Liver (tissue), 9 donors: ENCODE measurements around the gene ZCCHC9. TPM values are rescaled to one million over a fixed set of nuclear protein-coding genes. Genes with fewer than 3 reads are reported as not detected.

Experiments used
- DNase-seq: peaks from one replicate; pipeline ENCODE4 v3.0.0-alpha.2; 2017; ENCODE audit warnings: low spot score
- H3K27ac ChIP-seq, 2 donors: one replicate each; pipeline ENCODE4 v1.7.0; 2013; ENCODE audit warnings: inconsistent platforms in 2 of 2, low read length in 2 of 2, control low read depth in 1 of 2, low read depth in 1 of 2, mild to moderate bottlenecking in 1 of 2
- H3K27me3 ChIP-seq, 4 donors: one replicate each; pipeline versions ENCODE4 v1.6.1 to v1.7.0; 2013; ENCODE audit warnings: low read length in 3 of 4, inconsistent platforms in 1 of 4, mild to moderate bottlenecking in 1 of 4, moderate library complexity in 1 of 4; ENCODE audit not compliant: control insufficient read depth in 4 of 4, insufficient read depth in 4 of 4
- H3K36me3 ChIP-seq, 4 donors: one replicate each; pipeline versions ENCODE4 v1.6.1 to v1.7.0; 2013; ENCODE audit warnings: low read length in 3 of 4, mild to moderate bottlenecking in 3 of 4, low read depth in 1 of 4, moderate library complexity in 1 of 4; ENCODE audit not compliant: control insufficient read depth in 4 of 4, insufficient read depth in 3 of 4
- H3K4me1 ChIP-seq, 4 donors: one replicate each; pipeline versions ENCODE4 v1.6.1 to v1.7.0; 2013; ENCODE audit warnings: low read length in 3 of 4, mild to moderate bottlenecking in 3 of 4, moderate library complexity in 1 of 4; ENCODE audit not compliant: control insufficient read depth in 4 of 4, insufficient read depth in 4 of 4
- H3K4me3 ChIP-seq, 3 donors: one replicate each; pipeline versions ENCODE4 v1.6.1 to v1.7.0; 2013; ENCODE audit warnings: low read length in 3 of 3, control low read depth in 1 of 3, low read depth in 1 of 3, mild to moderate bottlenecking in 1 of 3
- H3K9ac ChIP-seq, 2 donors: one replicate each; pipeline ENCODE4 v1.7.0; 2013; ENCODE audit warnings: low read length in 2 of 2, mild to moderate bottlenecking in 2 of 2, moderate library complexity in 2 of 2, control low read depth in 1 of 2, low read depth in 1 of 2
- H3K9me3 ChIP-seq, 4 donors: one replicate each; pipeline versions ENCODE4 v1.6.1 to v1.7.0; 2013; ENCODE audit warnings: low read length in 3 of 4; ENCODE audit not compliant: control insufficient read depth in 4 of 4
- CTCF ChIP-seq: fragments of 150-350 bp; IDR thresholded peaks from 2 replicates; pipeline ENCODE4 v1.5.1; 2017; ENCODE audit warnings: improper control_type of control experiment, low read depth, low read length; ENCODE audit not compliant: missing input control
- EGR1 ChIP-seq, 2 donors: IDR thresholded peaks; 2 replicates each; pipeline ENCODE4 v1.6.1; 2016 to 2018; ENCODE audit warnings: antibody characterized with exemption in 2 of 2, low read depth in 2 of 2
- FOXA1 ChIP-seq: IDR thresholded peaks from 2 replicates; pipeline ENCODE4 v1.6.1; 2016; ENCODE audit warnings: antibody characterized with exemption
- FOXA2 ChIP-seq: IDR thresholded peaks from 2 replicates; pipeline ENCODE4 v1.6.1; 2016; ENCODE audit warnings: antibody characterized with exemption
- GABPA ChIP-seq, 2 donors: IDR thresholded peaks in 1 of 2; conservative IDR thresholded peaks in 1 of 2; 2 replicates each; pipeline ENCODE4 v1.6.1; 2016; ENCODE audit warnings: antibody characterized with exemption in 2 of 2, mild to moderate bottlenecking in 1 of 2, moderate library complexity in 1 of 2
- HNF4A ChIP-seq, 2 donors: conservative IDR thresholded peaks; 2 replicates each; pipeline ENCODE4 v1.6.1; 2016; ENCODE audit warnings: antibody characterized with exemption in 2 of 2, mild to moderate bottlenecking in 2 of 2
- HNF4G ChIP-seq: IDR thresholded peaks from 2 replicates; pipeline ENCODE4 v1.6.1; 2016; ENCODE audit warnings: antibody characterized with exemption
- JUND ChIP-seq, 2 donors: IDR thresholded peaks; 2 replicates each; pipeline ENCODE4 v1.6.1; 2016; ENCODE audit warnings: antibody characterized with exemption in 2 of 2
- MAX ChIP-seq: IDR thresholded peaks from 2 replicates; pipeline ENCODE4 v1.6.1; 2016; ENCODE audit warnings: antibody characterized with exemption
- NR2F2 ChIP-seq: IDR thresholded peaks from 2 replicates; pipeline ENCODE4 v1.6.1; 2016; ENCODE audit warnings: antibody characterized with exemption
- RAD21 ChIP-seq, 2 donors: IDR thresholded peaks; 2 replicates each; pipeline ENCODE4 v1.6.1; 2016; ENCODE audit warnings: antibody characterized with exemption in 2 of 2, mild to moderate bottlenecking in 2 of 2
- REST ChIP-seq: IDR thresholded peaks from 2 replicates; pipeline ENCODE4 v1.6.1; 2016; ENCODE audit warnings: antibody characterized with exemption, mild to moderate bottlenecking
- RXRA ChIP-seq, 2 donors: IDR thresholded peaks; 2 replicates each; pipeline ENCODE4 v1.6.1; 2017 to 2018; ENCODE audit warnings: antibody characterized with exemption in 2 of 2, mild to moderate bottlenecking in 1 of 2
- SP1 ChIP-seq: IDR thresholded peaks from 2 replicates; pipeline ENCODE4 v1.6.1; 2018; ENCODE audit warnings: antibody characterized with exemption, mild to moderate bottlenecking
- TAF1 ChIP-seq: conservative IDR thresholded peaks from 2 replicates; pipeline ENCODE4 v1.6.1; 2016; ENCODE audit warnings: antibody characterized with exemption, mild to moderate bottlenecking
- YY1 ChIP-seq: IDR thresholded peaks from 2 replicates; pipeline ENCODE4 v1.6.1; 2016; ENCODE audit warnings: antibody characterized with exemption, mild to moderate bottlenecking
- WGBS: extraction: QIAGEN DNeasy Blood & Tissue Kit; methylation state at CpG from one replicate; pipeline ENCODE4 v1.1.7; 2013; 5-methylcytosine and 5-hydroxymethylcytosine counted together
- polyA plus RNA-seq, 2 donors: library from polyadenylated mRNA; stranded (reverse) in 1 of 2; unstranded in 1 of 2; fragments of 200-250 nt in 1 of 2; fragments of >200 nt in 1 of 2; fragmentation: Nextera tagmentation in 1 of 2; extraction: Ambion mirVana in 1 of 2; gene quantifications; one replicate each; pipeline versions ENCODE4 v1.2.1 to v1.2.3, GENCODE V29; 2013 to 2015
- total RNA-seq, 2 donors: library from RNA; depleted of rRNA; stranded (reverse); fragments of >200 nt; gene quantifications; one replicate each; pipeline ENCODE4 v1.2.3, GENCODE V29; 2014
- TF ChIP-seq, protein P1 (sequence below): IDR thresholded peaks from 2 replicates; pipeline ENCODE4 v1.6.1; 2016; ENCODE audit warnings: antibody characterized with exemption
- TF ChIP-seq, protein P2 (sequence below): IDR thresholded peaks from 2 replicates; pipeline ENCODE4 v1.6.1; 2016; ENCODE audit warnings: antibody characterized with exemption
- donor health status: healthy.
- donor health status: healthy.
- donor health status: healthy.
- donor health status: healthy.
- donor health status: healthy.

ZCCHC9 gene
- total and polyA plus RNA-seq, 4 donors: 13.5 to 19.9 (median 19.0) TPM

- H3K9ac ChIP-seq: no peak overlapping the region
- no peaks in the 10 kb centered on the region for H3K27me3 ChIP-seq
- peaks cover 9 to 50% (median 44%) of the 10 kb centered on the region in 4 donors for H3K4me1 ChIP-seq
- H3K4me3 ChIP-seq: no peak overlapping the region
- H3K27ac ChIP-seq: peak overlapping the region; percentile 73 to 86
- 26% methylated on average over 5 of the region's 5 CpGs for WGBS
- no peaks in the 10 kb centered on the region for H3K9me3 ChIP-seq
- peaks cover 0 to 3% (median 0%) of the 10 kb centered on the region in 4 donors for H3K36me3 ChIP-seq
- DNase-seq: no peak
- TF ChIP-seq SP1 (peak; percentile 97), RXRA (IDR thresholded peaks at IDR 0.05) (peak; percentile 99), MAX (peak; percentile 70), TAF1 (peak; percentile 29), JUND (IDR thresholded peaks at IDR 0.05) (peak; percentile 86 to 94), FOXA2 (peak; percentile 95), RAD21 (IDR thresholded peaks at IDR 0.05) (peak; percentile 52 to 67), EGR1 (IDR thresholded peaks at IDR 0.05; ENCODE audit: low read depth in 2 of 2) (peak in 1 of 2 donors; percentile 43), HNF4A (conservative IDR thresholded peaks at IDR 0.05) (peak; percentile 97 to 98), GABPA (IDR thresholded peaks at IDR 0.05 in 1 of 2, conservative IDR thresholded peaks at IDR 0.05 in 1 of 2) (peak in 1 of 2 donors; percentile 53), NR2F2 (peak; percentile 87), CTCF (no peak), HNF4G (peak; percentile 92), FOXA1 (peak; percentile 92), REST (peak; percentile 78), YY1 (peak; percentile 76)
- TF ChIP-seq, protein P1, sequence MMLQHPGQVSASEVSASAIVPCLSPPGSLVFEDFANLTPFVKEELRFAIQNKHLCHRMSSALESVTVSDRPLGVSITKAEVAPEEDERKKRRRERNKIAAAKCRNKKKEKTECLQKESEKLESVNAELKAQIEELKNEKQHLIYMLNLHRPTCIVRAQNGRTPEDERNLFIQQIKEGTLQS: peak; percentile 73
- TF ChIP-seq, protein P2, sequence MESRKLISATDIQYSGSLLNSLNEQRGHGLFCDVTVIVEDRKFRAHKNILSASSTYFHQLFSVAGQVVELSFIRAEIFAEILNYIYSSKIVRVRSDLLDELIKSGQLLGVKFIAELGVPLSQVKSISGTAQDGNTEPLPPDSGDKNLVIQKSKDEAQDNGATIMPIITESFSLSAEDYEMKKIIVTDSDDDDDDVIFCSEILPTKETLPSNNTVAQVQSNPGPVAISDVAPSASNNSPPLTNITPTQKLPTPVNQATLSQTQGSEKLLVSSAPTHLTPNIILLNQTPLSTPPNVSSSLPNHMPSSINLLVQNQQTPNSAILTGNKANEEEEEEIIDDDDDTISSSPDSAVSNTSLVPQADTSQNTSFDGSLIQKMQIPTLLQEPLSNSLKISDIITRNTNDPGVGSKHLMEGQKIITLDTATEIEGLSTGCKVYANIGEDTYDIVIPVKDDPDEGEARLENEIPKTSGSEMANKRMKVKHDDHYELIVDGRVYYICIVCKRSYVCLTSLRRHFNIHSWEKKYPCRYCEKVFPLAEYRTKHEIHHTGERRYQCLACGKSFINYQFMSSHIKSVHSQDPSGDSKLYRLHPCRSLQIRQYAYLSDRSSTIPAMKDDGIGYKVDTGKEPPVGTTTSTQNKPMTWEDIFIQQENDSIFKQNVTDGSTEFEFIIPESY: peak; percentile 91
Measured at GRCh38 chr5:81353189-81353588, 51.8 kb downstream of the ZCCHC9 start.
